ENCODE results near the gene CCDC91. TPM values are rescaled to one million over a fixed set of nuclear protein-coding genes. Genes with fewer than 3 reads are reported as not detected.

Gene CCDC91
- total RNA-seq, 2 experiments from 2014 or later: 52.9 to 55.3 TPM

DNA sequence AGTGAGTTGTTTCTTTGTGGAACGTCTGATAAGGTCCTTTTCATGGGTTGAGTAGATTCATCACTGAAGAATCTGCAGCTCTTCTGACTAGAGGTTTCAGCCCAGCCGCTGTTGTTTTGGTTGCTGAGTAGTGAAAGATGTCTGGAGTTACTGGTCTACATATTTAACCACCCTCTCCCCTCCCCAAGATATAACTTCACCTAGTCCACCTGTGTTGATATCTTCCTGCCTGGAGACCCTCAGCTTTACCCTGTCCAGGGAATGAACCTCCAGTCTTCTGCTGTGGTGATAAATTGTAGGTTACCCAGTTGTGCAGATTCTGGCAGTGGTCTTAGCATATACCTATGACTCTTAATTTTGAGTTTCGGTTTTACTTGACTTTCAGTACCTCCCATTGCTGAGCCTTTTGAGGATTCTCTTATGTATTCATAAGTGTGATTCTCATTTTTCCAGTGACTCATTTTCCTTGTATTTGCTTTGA, 62.9 kb downstream of the CCDC91 start:
- CTCF ChIA-PET: interaction anchor here (0.6 kb wide), 1 partner anchor 19 kb away, joined by 4 read pairs; no protein-coding TSS in a partner anchor
- Mint-ChIP-seq H3K27ac (peak overlapping the region; percentile 78), H3K36me3 (ENCODE audit: low read depth) (peaks cover 3% of the 10 kb centered on the region), H3K4me3 (peak overlapping the region; percentile 89), H3K4me1 (ENCODE audit: low read depth) (peaks cover 59% of the 10 kb centered on the region), H3K9me3 (no peaks in the 10 kb centered on the region), H3K27me3 (no peaks in the 10 kb centered on the region)
- Histone ChIP-seq H3K27me3 (ENCODE audit: control insufficient read depth in 1 of 2, insufficient read depth in 2 of 2, low read length in 2 of 2) (no peaks in the 10 kb centered on the region), H3K4me1 (ENCODE audit: insufficient read depth, low read length) (peaks cover 3% of the 10 kb centered on the region), H3K36me3 (ENCODE audit: insufficient read depth, low read length) (no peaks in the 10 kb centered on the region), H3K4me3 (ENCODE audit: low read length) (peak overlapping the region; percentile 44), H3K27ac (ENCODE audit: low read depth in 1 of 2, low read length in 2 of 2) (peak overlapping the region in 1 of 2 donors; percentile 40), H3K9me3 (ENCODE audit: control insufficient read depth in 1 of 2, insufficient read depth in 1 of 2, low read length in 2 of 2) (no peaks in the 10 kb centered on the region)
- peak in 5 of 14 experiments; percentile 1 to 73 (median 55) for DNase-seq
- POLR2A ChIA-PET: interaction anchor here (1.1 to 1.4 kb wide), 3 partner anchors 31 to 62 kb away, joined by 4 to 9 read pairs (median 4); partner anchors contain the start of gene CCDC91
- intact Hi-C loops (cut with DNase I, micrococcal nuclease): loop anchor here in 1 of 2 experiments (5.0 kb wide), 1 partner anchor 61 kb away; the partner anchor contains the start of gene CCDC91
- TF ChIP-seq, protein P1, sequence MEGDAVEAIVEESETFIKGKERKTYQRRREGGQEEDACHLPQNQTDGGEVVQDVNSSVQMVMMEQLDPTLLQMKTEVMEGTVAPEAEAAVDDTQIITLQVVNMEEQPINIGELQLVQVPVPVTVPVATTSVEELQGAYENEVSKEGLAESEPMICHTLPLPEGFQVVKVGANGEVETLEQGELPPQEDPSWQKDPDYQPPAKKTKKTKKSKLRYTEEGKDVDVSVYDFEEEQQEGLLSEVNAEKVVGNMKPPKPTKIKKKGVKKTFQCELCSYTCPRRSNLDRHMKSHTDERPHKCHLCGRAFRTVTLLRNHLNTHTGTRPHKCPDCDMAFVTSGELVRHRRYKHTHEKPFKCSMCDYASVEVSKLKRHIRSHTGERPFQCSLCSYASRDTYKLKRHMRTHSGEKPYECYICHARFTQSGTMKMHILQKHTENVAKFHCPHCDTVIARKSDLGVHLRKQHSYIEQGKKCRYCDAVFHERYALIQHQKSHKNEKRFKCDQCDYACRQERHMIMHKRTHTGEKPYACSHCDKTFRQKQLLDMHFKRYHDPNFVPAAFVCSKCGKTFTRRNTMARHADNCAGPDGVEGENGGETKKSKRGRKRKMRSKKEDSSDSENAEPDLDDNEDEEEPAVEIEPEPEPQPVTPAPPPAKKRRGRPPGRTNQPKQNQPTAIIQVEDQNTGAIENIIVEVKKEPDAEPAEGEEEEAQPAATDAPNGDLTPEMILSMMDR (IDR thresholded peaks at IDR 0.05): no peak
- ATAC-seq (ENCODE audit: poor library complexity): peak; percentile 93

DNA sequence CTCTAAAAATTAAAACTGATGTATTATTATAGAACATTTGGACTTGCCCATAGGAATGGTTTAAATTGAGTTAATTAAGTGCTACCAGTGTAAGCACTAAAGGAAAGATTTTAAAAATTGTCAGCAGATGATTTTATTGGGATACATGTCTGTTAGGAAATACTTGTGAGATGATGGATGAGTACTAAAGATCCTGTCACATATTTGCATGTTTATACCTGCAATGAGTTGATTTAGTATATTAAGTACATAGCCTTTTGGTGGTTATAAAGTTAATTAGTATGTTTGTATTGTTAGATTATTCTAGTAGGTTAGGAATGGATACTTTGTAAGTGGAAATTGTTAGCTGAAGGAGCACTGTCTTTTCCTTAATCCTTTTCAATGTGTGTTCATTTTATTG, 67.2 kb downstream of the CCDC91 start:
- no peak overlapping the region for H3K4me3 ChIP-seq (ENCODE audit: low read length)
- TF ChIP-seq, protein P1 (IDR thresholded peaks at IDR 0.05): no peak
- intact Hi-C loops (cut with DNase I, micrococcal nuclease): no loop called here
- Mint-ChIP-seq H3K27ac (no peak overlapping the region), H3K4me3 (no peak overlapping the region), H3K36me3 (ENCODE audit: low read depth) (peaks cover 41% of the 10 kb centered on the region), H3K4me1 (ENCODE audit: low read depth) (peaks cover 17% of the 10 kb centered on the region), H3K27me3 (no peaks in the 10 kb centered on the region), H3K9me3 (no peaks in the 10 kb centered on the region)
- H3K27me3 ChIP-seq (ENCODE audit: control insufficient read depth in 1 of 2, insufficient read depth in 2 of 2, low read length in 2 of 2): no peaks in the 10 kb centered on the region
- ChIA-PET CTCF (no interaction called here), POLR2A (no interaction called here)
- H3K4me1 ChIP-seq (ENCODE audit: insufficient read depth, low read length): peaks cover 3% of the 10 kb centered on the region
- ATAC-seq (ENCODE audit: poor library complexity) (no peak), DNase-seq (no peak)
- no peaks in the 10 kb centered on the region for H3K9me3 ChIP-seq (ENCODE audit: control insufficient read depth in 1 of 2, insufficient read depth in 1 of 2, low read length in 2 of 2)
- H3K27ac ChIP-seq (ENCODE audit: low read depth in 1 of 2, low read length in 2 of 2): no peak overlapping the region
- peaks cover 29% of the 10 kb centered on the region for H3K36me3 ChIP-seq (ENCODE audit: insufficient read depth, low read length)

DNA sequence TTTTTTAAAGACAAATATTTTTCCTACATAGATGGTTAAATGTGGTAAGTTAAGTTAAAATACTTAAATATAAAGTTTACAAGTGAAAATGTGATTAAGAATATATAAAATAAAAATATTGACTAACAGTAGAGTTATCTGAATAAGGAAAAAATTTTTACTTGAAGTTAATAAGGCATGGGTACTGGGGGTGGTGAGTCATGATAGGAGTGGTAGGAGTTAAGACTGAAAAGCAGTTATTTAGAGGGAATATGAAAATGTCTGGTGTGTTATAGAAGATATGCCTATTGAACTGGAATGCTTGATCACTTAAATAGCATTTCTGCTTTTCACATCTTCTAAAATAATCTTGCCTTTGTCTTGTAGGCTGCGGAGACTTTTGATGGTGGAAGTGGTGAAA, 68.7 kb downstream of the CCDC91 start:
- intact Hi-C loops (cut with DNase I, micrococcal nuclease): no loop called here
- Histone ChIP-seq H3K27ac (ENCODE audit: low read depth in 1 of 2, low read length in 2 of 2) (no peak overlapping the region), H3K36me3 (ENCODE audit: insufficient read depth, low read length) (peaks cover 30% of the 10 kb centered on the region), H3K9me3 (ENCODE audit: control insufficient read depth in 1 of 2, insufficient read depth in 1 of 2, low read length in 2 of 2) (no peaks in the 10 kb centered on the region), H3K4me1 (ENCODE audit: insufficient read depth, low read length) (no peaks in the 10 kb centered on the region), H3K27me3 (ENCODE audit: control insufficient read depth in 1 of 2, insufficient read depth in 2 of 2, low read length in 2 of 2) (no peaks in the 10 kb centered on the region), H3K4me3 (ENCODE audit: low read length) (no peak overlapping the region)
- no peak for ATAC-seq (ENCODE audit: poor library complexity)
- peaks cover 49% of the 10 kb centered on the region for H3K36me3 Mint-ChIP-seq (ENCODE audit: low read depth)
- POLR2A ChIA-PET: no interaction called here
- H3K27ac Mint-ChIP-seq: no peak overlapping the region
- CTCF ChIA-PET: no interaction called here
- H3K4me1 Mint-ChIP-seq (ENCODE audit: low read depth): peaks cover under 1% of the 10 kb centered on the region
- no peak overlapping the region for H3K4me3 Mint-ChIP-seq
- no peaks in the 10 kb centered on the region for H3K9me3 Mint-ChIP-seq
- no peak for DNase-seq
- TF ChIP-seq, protein P1 (IDR thresholded peaks at IDR 0.05): no peak
- H3K27me3 Mint-ChIP-seq: no peaks in the 10 kb centered on the region
